ENCODE data around the gene GRM7.

GRCh38 chr3:7693976-7694375, 833.1 kb downstream of the GRM7 start:
- TF ChIP-seq CTCF (IDR thresholded peaks at IDR 0.05 in 2 of 3, conservative IDR thresholded peaks at IDR 0.05 in 1 of 3; ENCODE audit: insufficient read depth in 2 of 3, low read depth in 1 of 3, low read length in 3 of 3), result no peak
- TF ChIP-seq POLR2A (conservative IDR thresholded peaks at IDR 0.05), result no peak
- TF ChIP-seq PCBP1 (IDR thresholded peaks at IDR 0.05; ENCODE audit: low read depth, low read length, poor library complexity, severe bottlenecking), result no peak
- TF ChIP-seq PRDM10 (IDR thresholded peaks at IDR 0.05; ENCODE audit: partially characterized antibody), result no peak

All from K562 (cell line).